Neuronal stem cell (in vitro differentiated cells): ENCODE measurements around the gene DNA2.

Source experiments
- DNase-seq: peaks from one replicate; pipeline ENCODE4 v3.0.0-alpha.2; 2013; ENCODE audit warnings: low spot score
- H2AFZ ChIP-seq: one replicate; pipeline ENCODE4 v1.6.1; 2013; ENCODE audit warnings: mild to moderate bottlenecking, low read length, inconsistent platforms
- H2AK5ac ChIP-seq: 2 replicates; pipeline ENCODE4 v1.6.1; 2013; ENCODE audit warnings: low read depth, mild to moderate bottlenecking, inconsistent platforms, low read length, moderate library complexity, mixed read lengths
- H2BK120ac ChIP-seq: 2 replicates; pipeline ENCODE4 v1.6.1; 2013; ENCODE audit warnings: low read depth, mild to moderate bottlenecking, inconsistent platforms, low read length, moderate library complexity, mixed read lengths
- H2BK12ac ChIP-seq: one replicate; pipeline ENCODE4 v1.6.1; 2013; ENCODE audit warnings: low read length, inconsistent platforms
- H2BK15ac ChIP-seq: 2 replicates; pipeline ENCODE4 v1.6.1; 2013; ENCODE audit warnings: mild to moderate bottlenecking, low read length, inconsistent platforms, mixed read lengths
- H2BK5ac ChIP-seq: one replicate; pipeline ENCODE4 v1.6.1; 2013; ENCODE audit warnings: inconsistent platforms, mild to moderate bottlenecking, low read length, moderate library complexity
- H3K14ac ChIP-seq: one replicate; pipeline ENCODE4 v1.6.1; 2013; ENCODE audit warnings: low read length, inconsistent platforms
- H3K18ac ChIP-seq: 2 replicates; pipeline ENCODE4 v1.6.1; 2013; ENCODE audit warnings: low read length, inconsistent platforms
- H3K23ac ChIP-seq: 2 replicates; pipeline ENCODE4 v1.6.1; 2013; ENCODE audit warnings: low read depth, mild to moderate bottlenecking, mixed read lengths, low read length, inconsistent platforms; ENCODE audit not compliant: poor library complexity
- H3K27ac ChIP-seq: replicated peaks from 3 replicates; pipeline ENCODE4 v1.5.1; 2013; ENCODE audit warnings: low read length, inconsistent platforms
- H3K27me3 ChIP-seq, 3 experiments: 2 replicates each; pipeline ENCODE4 v1.6.1; 2013; ENCODE audit warnings: low read length in 3 of 3, mild to moderate bottlenecking in 2 of 3, inconsistent platforms in 1 of 3, low read depth in 1 of 3, mixed read lengths in 1 of 3, moderate library complexity in 1 of 3; ENCODE audit not compliant: control insufficient read depth in 3 of 3, insufficient read depth in 3 of 3
- H3K36me3 ChIP-seq, 2 donors: replicated peaks in 1 of 2; 2 replicates each; pipeline ENCODE4 v1.6.1; 2013; ENCODE audit warnings: low read length in 2 of 2; ENCODE audit not compliant: control insufficient read depth in 2 of 2, insufficient read depth in 2 of 2
- H3K4ac ChIP-seq: 2 replicates; pipeline ENCODE4 v1.6.1; 2013; ENCODE audit warnings: inconsistent platforms, mild to moderate bottlenecking, low read length, moderate library complexity
- H3K4me1 ChIP-seq, 2 donors: 1 replicate in 1 of 2; 2 replicates in 1 of 2; pipeline ENCODE4 v1.6.1; 2013; ENCODE audit warnings: low read length in 2 of 2, low read depth in 1 of 2; ENCODE audit not compliant: control insufficient read depth in 2 of 2, insufficient read depth in 1 of 2
- H3K4me2 ChIP-seq: one replicate; pipeline ENCODE4 v1.6.1; 2013; ENCODE audit warnings: mild to moderate bottlenecking, low read length, inconsistent platforms; ENCODE audit not compliant: insufficient read depth, poor library complexity, severe bottlenecking
- H3K4me3 ChIP-seq, 2 donors: 2 replicates each; pipeline ENCODE4 v1.5.1; 2013; ENCODE audit warnings: low read length in 2 of 2, mild to moderate bottlenecking in 2 of 2, inconsistent platforms in 1 of 2, moderate library complexity in 1 of 2
- H3K79me1 ChIP-seq: one replicate; pipeline ENCODE4 v1.6.1; 2013; ENCODE audit warnings: low read depth, mild to moderate bottlenecking, inconsistent platforms, low read length, moderate library complexity
- H3K9ac ChIP-seq: one replicate; pipeline ENCODE4 v1.6.1; 2013; ENCODE audit warnings: mild to moderate bottlenecking, low read depth, low read length, inconsistent platforms; ENCODE audit not compliant: poor library complexity
- H3K9me3 ChIP-seq, 2 donors: replicated peaks in 1 of 2; 2 replicates each; pipeline versions ENCODE3 to v1.6.1; 2013; ENCODE audit warnings: low read length in 2 of 2, mild to moderate bottlenecking in 2 of 2, inconsistent platforms in 1 of 2, low read depth in 1 of 2, mixed read lengths in 1 of 2, moderate library complexity in 1 of 2; ENCODE audit not compliant: control insufficient read depth in 2 of 2, insufficient read depth in 1 of 2
- H4K8ac ChIP-seq: one replicate; pipeline ENCODE4 v1.6.1; 2013; ENCODE audit warnings: low read depth, mild to moderate bottlenecking, inconsistent platforms, low read length, moderate library complexity
- H4K91ac ChIP-seq: one replicate; pipeline ENCODE4 v1.6.1; 2013; ENCODE audit warnings: low read length, low read depth, mild to moderate bottlenecking, inconsistent platforms; ENCODE audit not compliant: poor library complexity
- WGBS, 2 donors: extraction: QIAGEN DNeasy Blood & Tissue Kit; methylation state at CpG; one replicate each; pipeline ENCODE4 v1.1.7; 2013; ENCODE audit warnings: missing lambda C conversion rate in 2 of 2, mixed read lengths in 1 of 2; ENCODE audit not compliant: insufficient read length in 2 of 2, insufficient replicate concordance in 1 of 2; ENCODE audit errors: extremely low coverage in 2 of 2; 5-methylcytosine and 5-hydroxymethylcytosine counted together

The DNA2 gene

GRCh38 chr10:68397005-68397404, 74.8 kb downstream of the DNA2 start:
- no peaks in the 10 kb centered on the region for H3K4me1 ChIP-seq
- DNase-seq, result no peak
- H3K4me2 ChIP-seq, result no peak overlapping the region
- no peak overlapping the region for H2BK5ac ChIP-seq
- H3K27me3 ChIP-seq, result no peaks in the 10 kb centered on the region
- no peak overlapping the region for H3K23ac ChIP-seq
- peaks cover 5 to 94% of the 10 kb centered on the region in 2 donors for H3K36me3 ChIP-seq
- no peaks in the 10 kb centered on the region for H3K9me3 ChIP-seq
- no peak overlapping the region for H2AFZ ChIP-seq
- H3K4me3 ChIP-seq, result no peak overlapping the region
- no peak overlapping the region for H2BK15ac ChIP-seq
- H2AK5ac ChIP-seq, result no peak overlapping the region
- no peak overlapping the region for H2BK12ac ChIP-seq
- no peak overlapping the region for H2BK120ac ChIP-seq
- no peak overlapping the region for H3K4ac ChIP-seq
- no peak overlapping the region for H4K8ac ChIP-seq
- H4K91ac ChIP-seq, result no peak overlapping the region
- H3K9ac ChIP-seq, result no peak overlapping the region
- no peaks in the 10 kb centered on the region for H3K79me1 ChIP-seq
- H3K18ac ChIP-seq, result no peak overlapping the region
- H3K27ac ChIP-seq, result no peak overlapping the region
- H3K14ac ChIP-seq, result no peak overlapping the region
- WGBS, 2 donors, result no CpG with 5 or more reads among the region's 1 CpG

DNA sequence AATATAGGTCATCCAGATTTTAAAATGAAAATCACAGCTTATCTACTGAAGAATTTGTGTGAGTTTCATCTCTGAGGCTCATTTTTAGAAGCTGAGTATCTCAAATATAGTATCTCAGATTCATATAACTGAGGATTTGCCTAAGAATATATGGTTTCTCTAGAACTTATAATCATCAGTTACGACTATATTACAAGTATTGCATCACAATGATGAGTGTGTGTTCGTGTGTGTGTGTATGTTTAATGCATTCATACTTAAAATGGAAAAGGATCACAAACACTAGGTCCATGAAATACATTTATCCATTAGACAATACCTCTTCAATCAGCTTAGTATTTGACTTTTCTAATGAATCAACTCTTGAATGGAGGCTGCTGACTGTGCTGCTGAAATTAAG, 86.0 kb downstream of the DNA2 start:
- Histone ChIP-seq H2BK5ac (no peak overlapping the region), H2AFZ (no peak overlapping the region), H4K8ac (no peak overlapping the region), H3K4ac (no peak overlapping the region), H3K4me1 (no peaks in the 10 kb centered on the region), H3K9ac (no peak overlapping the region), H3K27me3 (no peaks in the 10 kb centered on the region), H2AK5ac (no peak overlapping the region), H3K14ac (no peak overlapping the region), H3K4me2 (no peak overlapping the region), H4K91ac (no peak overlapping the region), H3K4me3 (no peak overlapping the region), H2BK120ac (no peak overlapping the region), H3K79me1 (no peaks in the 10 kb centered on the region), H2BK12ac (no peak overlapping the region), H3K27ac (no peak overlapping the region), H3K23ac (no peak overlapping the region), H2BK15ac (no peak overlapping the region), H3K9me3 (no peaks in the 10 kb centered on the region), H3K18ac (no peak overlapping the region), H3K36me3 (peaks cover 9 to 93% of the 10 kb centered on the region in 2 donors)
- WGBS, 2 donors, result no CpG with 5 or more reads among the region's 2 CpGs
- no peak for DNase-seq

DNA sequence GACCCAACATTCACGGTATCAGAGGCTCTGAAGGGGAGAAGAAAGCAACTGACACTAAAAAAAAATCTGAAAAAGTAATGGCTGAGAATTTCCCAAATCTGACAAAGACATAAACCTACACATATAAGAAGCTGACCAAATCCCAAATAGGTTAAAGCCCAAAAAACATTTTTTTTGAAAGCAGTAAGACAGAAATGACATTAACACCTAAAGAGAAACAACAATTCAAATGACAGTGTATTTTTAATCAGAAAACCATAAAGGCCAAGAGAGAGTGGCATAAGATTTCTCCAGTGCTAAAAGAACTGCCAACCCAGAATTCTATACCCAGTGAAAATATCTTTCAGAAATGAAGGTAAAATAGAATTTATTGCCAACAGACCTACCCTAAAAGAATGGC, 100.2 kb downstream of the DNA2 start:
- H3K14ac ChIP-seq, result no peak overlapping the region
- no peak overlapping the region for H2BK12ac ChIP-seq
- no peak overlapping the region for H3K9ac ChIP-seq
- no peak overlapping the region for H3K4me2 ChIP-seq
- WGBS, 2 donors, result no CpG with 5 or more reads among the region's 1 CpG
- no peaks in the 10 kb centered on the region for H3K27me3 ChIP-seq
- H2BK120ac ChIP-seq, result no peak overlapping the region
- no peak overlapping the region for H4K8ac ChIP-seq
- no peak overlapping the region for H3K27ac ChIP-seq
- DNase-seq, result no peak
- no peaks in the 10 kb centered on the region for H3K4me1 ChIP-seq
- no peak overlapping the region for H3K23ac ChIP-seq
- no peak overlapping the region for H4K91ac ChIP-seq
- no peak overlapping the region for H3K18ac ChIP-seq
- no peak overlapping the region for H2AK5ac ChIP-seq
- peaks cover 5 to 33% of the 10 kb centered on the region in 2 donors for H3K9me3 ChIP-seq
- no peak overlapping the region for H3K4ac ChIP-seq
- H3K79me1 ChIP-seq, result no peaks in the 10 kb centered on the region
- H2AFZ ChIP-seq, result no peak overlapping the region
- H2BK15ac ChIP-seq, result no peak overlapping the region
- H3K36me3 ChIP-seq, result peaks cover 7 to 80% of the 10 kb centered on the region in 2 donors
- no peak overlapping the region for H3K4me3 ChIP-seq
- no peak overlapping the region for H2BK5ac ChIP-seq

- no peak overlapping the region for H4K8ac ChIP-seq
- no peak for DNase-seq
- no peak overlapping the region for H2AK5ac ChIP-seq
- peaks cover 8 to 80% of the 10 kb centered on the region in 2 donors for H3K36me3 ChIP-seq
- no CpG with 5 or more reads among the region's 2 CpGs for WGBS, 2 donors
- no peaks in the 10 kb centered on the region for H3K4me1 ChIP-seq
- no peak overlapping the region for H3K4me2 ChIP-seq
- no peak overlapping the region for H3K14ac ChIP-seq
- no peak overlapping the region for H4K91ac ChIP-seq
- peaks cover under 1 to 9% of the 10 kb centered on the region in 2 donors for H3K9me3 ChIP-seq
- H2BK12ac ChIP-seq, result no peak overlapping the region
- no peaks in the 10 kb centered on the region for H3K27me3 ChIP-seq
- H3K18ac ChIP-seq, result no peak overlapping the region
- H2BK15ac ChIP-seq, result no peak overlapping the region
- H3K23ac ChIP-seq, result no peak overlapping the region
- no peak overlapping the region for H3K4ac ChIP-seq
- H2AFZ ChIP-seq, result no peak overlapping the region
- H3K79me1 ChIP-seq, result no peaks in the 10 kb centered on the region
- H3K27ac ChIP-seq, result no peak overlapping the region
- H3K4me3 ChIP-seq, result no peak overlapping the region
- no peak overlapping the region for H2BK120ac ChIP-seq
- H2BK5ac ChIP-seq, result no peak overlapping the region
- no peak overlapping the region for H3K9ac ChIP-seq
Measured at GRCh38 chr10:68367121-68367520, 104.7 kb downstream of the DNA2 start.
